Stimulated activated CD8-positive, alpha-beta memory T cell treated with anti-CD3 and anti-CD28 coated beads, Interleukin-7, amount 100 ng/mL, for 4 hours (primary cell): ENCODE data around the gene GIGYF2.
"Not testable (repeated sequence)": the region's sequence is repeated elsewhere in the genome, so short reads cannot be mapped to it uniquely, and the experiment has no call there.

ENCODE experiments used
- DNase-seq, 2 donors: peaks; one replicate each; pipeline ENCODE4 v3.0.0-alpha.2; 2020; ENCODE audit warnings: low read depth in 2 of 2

GIGYF2 gene

DNA sequence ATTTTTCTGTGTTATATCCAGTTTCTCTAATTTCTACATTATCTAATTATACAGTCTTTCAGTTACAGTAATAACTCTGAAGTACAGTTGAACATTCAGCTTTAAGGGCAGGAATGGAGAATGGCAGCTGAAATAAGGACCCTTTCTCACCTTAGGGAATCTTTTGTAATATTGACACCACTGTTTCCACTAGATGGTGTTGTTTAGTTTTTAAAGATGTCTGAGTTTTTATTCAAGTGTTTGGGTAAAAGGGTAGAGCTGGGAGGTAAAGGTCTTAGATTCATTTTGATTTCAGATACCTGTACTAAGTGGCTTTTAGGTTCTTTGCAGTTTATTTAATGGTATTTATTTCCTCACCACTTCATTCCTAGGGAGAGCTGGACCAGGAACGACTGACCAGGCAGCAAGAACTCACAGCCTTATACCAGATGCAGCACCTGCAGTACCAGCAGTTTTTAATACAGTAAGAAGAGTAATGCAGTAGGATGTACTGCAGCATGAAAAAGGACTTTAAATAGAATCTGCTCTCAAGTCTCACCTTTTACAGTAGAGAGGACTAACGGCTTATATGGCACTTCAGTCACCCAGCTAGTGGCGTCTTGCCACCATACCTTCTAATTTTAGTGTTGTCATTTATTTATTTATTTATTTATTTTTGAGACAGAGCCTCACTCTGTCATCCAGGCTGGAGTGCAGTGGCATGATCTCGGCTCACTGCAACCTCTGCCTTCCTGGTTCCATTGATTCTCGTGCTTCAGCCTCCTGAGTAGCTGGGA lies 112.4 kb downstream of the GIGYF2 start:
- no peak for DNase-seq

DNA sequence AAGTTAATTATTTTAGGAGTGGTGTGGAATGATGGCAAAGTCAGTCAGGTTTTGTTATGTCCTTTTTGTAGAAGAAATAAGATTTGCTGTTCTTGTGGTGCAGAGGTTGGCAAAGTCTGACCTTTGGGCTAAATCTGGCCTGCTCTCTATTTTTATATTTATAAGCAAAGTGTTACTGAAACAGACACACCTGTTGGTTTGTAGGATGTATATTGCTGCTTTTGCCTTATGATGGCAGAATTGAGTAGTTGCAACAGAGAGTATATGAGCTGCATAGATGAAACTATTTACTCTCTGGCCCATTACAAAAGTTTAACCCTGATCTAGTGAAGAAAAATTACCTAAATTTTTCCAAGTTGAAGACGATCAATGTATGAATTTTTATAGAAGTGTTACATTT lies 113.3 kb downstream of the GIGYF2 start:
- DNase-seq, result no peak

DNA sequence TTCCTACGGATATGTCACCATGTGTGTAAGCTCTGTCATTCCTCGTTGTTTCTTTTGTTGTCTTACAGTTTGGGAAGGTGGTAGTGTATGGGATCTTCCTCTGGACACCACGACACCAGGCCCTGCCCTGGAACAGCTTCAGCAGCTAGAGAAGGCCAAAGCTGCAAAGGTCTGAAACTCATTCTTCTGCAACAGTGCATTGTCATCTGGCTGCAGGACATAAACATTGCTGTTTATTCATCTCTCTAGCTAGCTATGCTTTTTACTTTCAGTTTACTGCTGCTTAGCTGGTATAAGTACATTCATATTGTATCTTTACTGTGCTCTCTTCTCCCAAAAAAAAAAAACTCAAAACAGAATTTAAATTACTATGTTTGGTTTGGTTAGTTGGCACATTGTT lies 118.4 kb downstream of the GIGYF2 start:
- DNase-seq, result no peak

DNA sequence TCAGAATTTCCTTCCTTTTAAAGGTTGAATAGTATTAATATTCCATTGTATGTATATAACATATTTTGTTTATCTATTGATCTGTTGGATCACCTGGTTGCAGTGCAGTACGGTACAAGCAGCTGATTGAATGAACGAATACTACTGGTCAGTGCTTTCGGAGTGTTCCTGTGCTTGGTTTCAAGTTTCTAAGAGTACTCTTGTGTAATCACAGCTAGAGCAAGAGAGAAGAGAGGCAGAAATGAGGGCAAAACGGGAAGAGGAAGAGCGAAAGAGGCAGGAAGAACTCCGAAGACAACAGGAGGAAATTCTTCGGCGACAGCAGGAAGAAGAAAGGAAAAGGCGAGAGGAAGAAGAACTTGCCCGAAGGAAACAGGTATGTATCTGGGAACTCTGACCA lies 119.5 kb downstream of the GIGYF2 start:
- no peak for DNase-seq

DNA sequence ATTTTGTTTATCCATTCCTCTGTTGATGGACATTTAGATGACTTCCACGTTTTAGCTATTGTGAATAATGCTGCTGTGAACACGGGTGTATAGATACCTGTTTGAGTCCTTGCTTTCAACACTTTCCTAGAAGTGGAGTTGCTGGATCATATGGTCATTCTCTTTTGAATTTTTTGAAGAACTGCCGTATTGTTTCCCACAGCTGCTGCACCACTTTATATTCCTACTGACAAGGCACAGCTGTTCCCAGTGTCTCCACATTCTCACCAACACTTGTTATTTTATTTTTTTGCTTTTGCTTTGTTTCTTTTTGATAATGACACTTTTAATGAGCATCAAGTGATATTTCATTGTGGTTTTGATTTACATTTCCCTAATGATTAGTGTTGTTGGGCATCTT lies 120.6 kb downstream of the GIGYF2 start:
- DNase-seq, result no peak

DNA sequence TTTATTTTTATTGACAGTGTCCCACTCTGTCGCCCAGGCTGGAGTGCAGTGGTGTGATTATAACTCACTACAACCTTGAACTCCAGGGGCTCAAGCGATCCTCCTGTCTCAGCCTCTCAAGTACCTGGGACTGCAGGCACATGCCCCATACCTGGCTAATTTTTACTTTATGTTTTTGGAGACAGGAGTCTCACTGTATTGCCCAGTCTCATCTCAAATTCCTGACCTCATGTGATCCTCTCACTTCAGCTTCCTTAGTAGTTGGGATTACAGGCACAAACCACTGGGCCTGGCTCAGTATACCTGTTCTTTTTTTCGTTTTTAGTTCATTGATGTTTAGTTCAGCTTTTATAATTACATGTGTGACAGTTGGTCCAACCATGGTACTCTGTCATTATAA lies 132.9 kb downstream of the GIGYF2 start:
- DNase-seq, result no peak

DNA sequence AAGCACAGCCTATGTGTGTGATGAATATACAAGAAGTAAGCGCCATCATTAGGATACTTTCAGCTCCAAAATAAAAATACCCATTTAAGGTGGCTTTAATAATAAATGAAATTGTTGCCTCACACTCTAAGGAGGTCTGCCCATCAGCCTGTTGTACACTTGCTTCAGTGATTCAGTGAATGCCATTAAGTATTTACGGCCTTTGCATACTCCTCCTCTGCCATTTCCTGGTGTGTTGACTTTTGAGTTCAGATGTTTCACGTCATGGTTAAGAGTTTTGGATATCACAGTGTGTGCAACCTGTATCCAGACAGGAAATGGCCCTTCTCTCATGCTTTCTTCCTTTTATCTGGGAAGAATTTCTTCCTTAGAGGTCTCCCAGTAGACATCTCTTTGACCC lies 134.4 kb downstream of the GIGYF2 start:
- DNase-seq, result no peak

DNA sequence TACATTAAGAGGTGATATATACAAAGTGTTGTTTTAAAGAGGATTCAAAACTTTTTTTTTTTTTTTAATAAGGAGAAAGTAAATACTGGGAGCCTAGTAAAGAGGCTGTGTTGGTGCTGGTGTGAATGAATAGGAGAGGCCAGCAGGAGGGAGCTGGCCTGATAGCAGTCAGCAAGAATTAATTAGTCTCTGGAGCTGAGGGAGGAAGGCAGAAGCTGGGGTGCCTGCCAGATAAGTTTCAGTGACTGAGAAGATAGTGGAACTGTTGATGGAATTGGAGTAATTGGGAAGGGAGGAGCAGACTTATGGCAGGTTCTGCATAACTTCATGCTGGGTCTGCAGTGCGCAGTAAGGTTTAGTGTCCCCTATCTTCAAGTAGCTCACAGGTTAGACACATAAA lies 136.7 kb downstream of the GIGYF2 start:
- DNase-seq, result no peak

DNA sequence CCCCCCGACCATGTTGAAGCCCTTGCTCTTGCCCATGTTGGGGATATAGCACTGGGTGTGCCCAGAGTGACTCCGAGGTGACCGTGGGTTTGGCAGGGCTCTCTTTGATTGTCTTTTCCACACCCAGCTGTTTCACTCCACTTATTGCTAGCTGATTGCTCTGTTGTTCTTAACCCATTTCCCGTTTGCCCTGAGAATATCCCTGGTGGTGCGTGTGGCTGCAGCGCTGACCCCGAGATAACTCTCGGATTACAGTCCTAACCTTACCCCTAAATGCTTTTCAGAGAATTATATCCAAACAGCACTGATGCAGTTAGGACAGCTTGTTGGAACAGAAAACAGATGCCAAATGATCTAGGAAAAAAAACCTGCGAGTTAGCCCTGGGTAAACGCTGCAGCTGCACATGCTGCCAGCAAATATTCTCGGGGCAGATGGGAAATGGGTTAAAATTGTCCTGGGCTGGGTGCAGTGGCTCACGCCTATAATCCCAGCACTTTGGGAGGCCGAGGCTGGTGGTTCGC lies 138.6 kb downstream of the GIGYF2 start:
- DNase-seq, result no peak

DNA sequence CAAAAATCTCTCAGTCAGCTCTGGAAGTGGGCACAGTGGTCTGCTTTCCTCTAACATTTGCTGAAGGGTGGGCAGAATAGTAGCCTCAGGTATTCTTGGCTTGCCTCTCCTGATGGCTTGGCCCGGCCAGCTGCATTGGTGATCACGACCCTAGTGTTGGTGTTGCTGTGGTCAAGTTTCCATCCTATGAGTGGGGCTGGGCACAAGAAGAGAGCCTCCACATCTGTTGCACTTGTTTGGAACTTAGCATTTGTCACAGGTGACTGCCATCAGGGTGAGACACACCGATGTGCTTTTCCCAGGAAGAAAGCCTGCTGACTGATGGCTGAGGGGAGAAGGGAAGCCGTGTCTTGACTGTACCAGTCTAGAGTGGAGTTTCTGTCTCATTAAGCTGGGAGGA lies 139.8 kb downstream of the GIGYF2 start:
- no peak for DNase-seq

DNA sequence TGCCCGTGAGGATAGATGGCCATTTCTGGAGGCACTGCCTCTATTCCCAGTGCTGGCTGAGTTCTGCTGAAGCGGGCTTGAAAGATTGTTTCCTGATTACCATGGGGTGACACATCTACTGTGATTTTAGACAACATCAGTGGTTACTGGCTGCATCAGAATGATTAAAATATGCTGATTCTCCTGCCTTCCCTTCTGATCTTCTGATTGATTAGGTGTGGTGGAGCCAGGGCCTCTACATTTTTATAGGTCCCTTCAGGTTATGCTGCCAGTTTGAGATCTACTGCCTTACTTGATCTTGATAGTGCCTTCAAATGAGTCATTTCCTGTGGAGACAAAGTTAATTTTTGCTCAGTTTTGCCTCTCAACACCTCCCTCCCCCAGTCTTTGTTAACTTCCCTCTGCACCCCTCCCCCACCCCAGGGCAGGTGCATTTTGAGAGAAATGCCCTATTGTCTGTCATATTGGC lies 141.3 kb downstream of the GIGYF2 start:
- DNase-seq, result peak; percentile 28 to 50

DNA sequence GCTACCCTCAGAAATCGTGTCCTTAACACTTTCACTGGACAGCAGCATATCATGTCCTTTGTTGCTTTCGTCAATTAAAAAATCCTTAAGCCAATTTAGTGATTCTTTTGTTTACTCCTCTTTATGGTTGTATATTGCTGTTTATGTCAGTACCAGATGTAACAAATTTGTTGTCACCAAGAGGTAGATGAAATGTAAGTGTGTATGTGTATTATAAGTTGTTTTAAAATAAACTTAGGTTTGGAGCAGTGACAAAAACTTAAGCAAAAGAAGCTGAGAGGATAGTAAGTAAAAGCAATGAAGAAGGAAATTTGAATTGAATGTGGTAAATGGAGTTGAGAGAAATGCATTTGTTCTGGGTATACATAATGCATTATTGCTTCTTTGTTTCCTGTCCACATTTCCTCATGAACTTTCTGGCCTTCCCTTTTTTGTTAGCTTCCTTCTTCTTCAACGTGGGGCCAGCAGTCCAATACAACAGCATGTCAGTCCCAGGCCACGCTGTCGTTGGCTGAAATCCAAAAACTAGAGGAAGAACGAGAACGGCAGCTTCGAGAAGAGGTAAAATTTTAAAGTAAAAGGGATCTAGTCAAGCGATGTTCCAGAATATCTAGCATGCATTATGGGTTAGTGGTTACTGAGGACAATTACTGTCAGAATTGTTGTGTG lies 142.4 kb downstream of the GIGYF2 start:
- DNase-seq, result no peak

DNA sequence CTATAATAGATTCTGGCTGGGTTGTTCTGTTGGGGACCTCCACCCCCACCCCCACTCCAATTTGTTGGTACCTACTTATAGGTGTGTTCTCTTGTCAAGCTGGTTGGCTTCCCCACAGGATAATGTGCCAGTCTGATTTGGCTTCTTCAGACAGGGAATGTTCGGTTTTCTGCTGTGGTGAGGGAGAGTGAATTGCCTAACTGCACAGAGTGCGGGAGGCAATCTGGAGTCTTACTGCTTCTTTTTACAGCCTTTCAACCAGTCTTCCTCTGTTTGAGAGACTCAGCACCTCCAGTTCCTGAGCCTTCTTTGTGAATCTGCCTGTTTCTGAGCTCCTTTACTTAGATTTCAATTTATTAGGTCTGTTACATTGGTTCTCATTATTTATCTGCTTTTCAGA lies 145.6 kb downstream of the GIGYF2 start:
- no peak for DNase-seq

DNA sequence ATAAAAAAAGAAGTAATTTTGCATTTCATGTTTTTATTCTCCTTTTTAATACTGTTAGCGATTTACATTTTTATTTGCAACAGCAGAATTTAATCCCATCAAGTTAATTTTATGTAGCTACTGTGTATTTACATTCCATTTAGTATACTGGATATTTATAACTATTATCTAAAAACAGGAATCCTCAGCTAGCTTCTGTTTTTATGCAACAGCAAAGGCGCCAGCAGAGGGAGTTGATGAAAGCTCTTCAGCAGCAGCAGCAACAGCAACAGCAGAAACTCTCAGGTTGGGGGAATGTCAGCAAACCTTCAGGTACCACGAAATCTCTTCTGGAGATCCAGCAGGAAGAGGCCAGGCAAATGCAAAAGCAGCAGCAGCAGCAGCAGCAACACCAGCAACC lies 146.7 kb downstream of the GIGYF2 start:
- DNase-seq, result no peak

DNA sequence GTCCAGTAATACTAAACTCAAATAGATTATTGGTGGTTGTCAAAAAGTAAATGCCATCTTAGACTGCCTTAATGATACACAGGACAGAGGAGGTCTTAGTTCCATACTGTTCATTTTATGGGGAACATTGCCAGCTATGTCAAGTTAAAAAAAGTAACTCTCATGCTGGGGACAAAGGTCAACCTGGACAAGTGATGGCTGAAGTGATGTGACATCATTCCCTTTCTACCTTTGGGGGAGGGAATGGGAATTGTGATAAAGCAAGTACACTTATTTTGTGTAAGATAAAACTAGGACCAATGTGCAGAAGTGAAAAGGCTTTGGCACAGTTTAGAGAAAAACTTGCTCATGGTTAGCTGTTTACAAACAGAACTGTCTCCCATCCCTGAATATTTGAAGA lies 148.9 kb downstream of the GIGYF2 start:
- DNase-seq, result no peak

DNA sequence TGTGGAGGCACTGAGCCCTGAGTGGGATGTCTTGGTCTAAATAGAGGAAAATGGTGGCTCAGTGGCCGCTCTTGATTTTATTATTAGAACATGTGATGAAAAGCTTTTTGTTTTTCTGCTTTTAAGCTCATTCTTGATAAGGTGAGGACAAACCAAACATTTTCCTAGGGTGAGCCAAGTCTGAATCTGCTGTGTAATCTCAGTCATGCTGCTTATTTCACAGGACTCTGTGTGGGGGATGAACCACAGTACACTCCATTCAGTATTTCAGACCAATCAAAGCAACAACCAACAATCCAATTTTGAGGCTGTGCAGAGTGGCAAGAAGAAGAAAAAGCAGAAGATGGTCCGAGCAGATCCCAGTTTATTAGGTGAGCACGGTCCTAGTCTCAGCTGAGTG lies 152.9 kb downstream of the GIGYF2 start:
- no peak for DNase-seq

DNA sequence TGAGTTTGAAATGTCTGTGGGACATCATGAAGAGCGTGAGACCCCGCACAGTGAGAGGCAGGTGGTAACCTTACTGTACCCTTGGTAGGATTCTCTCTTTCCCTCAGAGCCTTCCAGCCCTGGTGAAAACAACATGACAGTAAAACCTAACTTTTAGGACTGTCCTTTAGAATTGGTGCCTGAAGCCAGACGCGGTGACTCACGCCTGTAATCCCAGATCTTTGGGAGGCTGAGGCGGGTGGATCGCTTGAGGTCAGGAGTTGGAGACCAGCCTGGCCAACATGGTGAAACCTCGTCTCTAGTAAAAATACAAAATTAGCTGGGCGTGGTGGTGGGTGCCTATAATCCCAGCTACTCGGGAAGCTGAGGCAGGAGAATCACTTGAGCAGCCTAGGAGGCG lies 154.9 kb downstream of the GIGYF2 start:
- DNase-seq, result not testable (repeated sequence)

DNA sequence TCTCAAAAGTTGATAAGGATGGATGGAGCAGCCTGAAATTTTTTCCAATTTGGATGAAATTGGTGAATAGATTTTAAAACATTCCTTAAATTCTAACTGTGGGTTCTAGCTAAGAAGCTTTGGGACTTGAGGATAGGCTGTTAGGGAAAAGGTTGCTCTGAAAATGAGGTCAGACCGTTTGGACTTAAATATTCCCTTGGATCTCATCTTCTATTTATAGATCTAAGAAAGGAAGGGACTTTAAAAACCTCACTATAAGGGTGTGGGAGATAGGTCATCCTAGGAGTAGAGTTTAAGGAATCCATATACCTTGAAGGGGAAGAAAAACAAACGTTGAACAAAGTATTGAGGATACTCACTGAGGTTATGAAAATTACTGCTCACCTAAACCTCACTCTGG lies 155.5 kb downstream of the GIGYF2 start:
- DNase-seq, result no peak

DNA sequence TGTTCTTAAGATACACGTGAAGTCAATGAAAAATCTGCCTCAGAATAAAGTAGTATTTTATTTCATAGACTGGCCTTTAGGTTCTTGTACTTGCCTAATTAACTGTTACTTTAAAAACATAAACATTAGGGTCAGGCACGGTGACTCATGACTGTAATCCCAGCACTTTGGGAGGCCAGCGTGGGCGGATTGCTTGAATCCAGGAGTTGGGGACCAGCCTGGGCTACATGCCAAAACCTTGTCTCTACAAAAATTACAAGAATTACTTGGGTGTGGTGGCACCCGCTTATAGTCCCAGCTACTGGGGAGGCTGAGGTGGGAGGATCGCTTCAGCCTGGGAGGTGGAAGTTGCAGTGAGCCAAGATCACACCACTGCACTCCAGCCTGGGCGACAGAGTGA lies 157.0 kb downstream of the GIGYF2 start:
- no peak for DNase-seq

DNA sequence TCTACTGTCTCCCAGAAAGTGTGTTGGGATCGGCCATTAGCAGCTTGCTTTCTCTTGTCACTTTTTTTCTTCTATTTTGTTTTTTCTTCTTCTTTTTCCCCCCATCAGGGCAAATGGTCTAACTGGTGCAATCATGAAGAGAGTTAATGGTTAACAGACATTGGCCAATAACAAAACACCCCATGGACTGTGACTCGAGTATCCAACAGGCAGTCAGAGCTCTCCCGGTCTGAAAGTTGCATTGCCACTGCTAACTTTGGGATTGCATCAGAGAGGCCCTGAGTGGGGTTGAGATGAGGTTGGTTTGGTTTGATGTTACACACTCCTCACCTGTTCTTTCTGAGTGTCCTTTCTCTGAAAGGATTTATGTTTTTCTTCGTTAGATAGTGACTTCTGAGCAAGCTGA lies 160.0 kb downstream of the GIGYF2 start:
- no peak for DNase-seq

DNA sequence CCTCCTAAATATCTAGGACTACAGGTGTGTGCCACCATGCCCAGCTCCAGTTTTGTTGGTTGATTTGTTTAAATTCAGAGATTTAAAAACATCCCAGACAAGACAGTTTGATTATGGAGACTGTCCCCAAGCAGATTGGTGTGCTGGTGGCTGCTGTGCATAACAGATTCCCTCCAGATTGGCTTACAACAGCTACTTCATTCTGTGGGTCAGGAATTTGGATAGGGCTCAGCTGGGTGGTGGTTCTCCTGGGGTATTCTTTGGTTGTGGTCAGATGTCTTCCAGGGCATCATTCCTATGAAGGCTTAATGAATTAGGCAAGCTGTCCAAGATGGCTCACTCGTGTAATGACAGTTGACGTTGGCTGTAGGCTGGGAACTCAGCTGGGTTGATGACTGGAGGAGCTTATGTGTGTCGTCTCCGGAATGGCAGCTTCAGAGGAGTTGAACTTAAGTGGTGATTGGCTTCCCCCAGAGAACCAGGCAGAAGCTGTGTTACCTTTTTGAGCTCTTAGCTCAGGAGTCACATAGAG lies 162.3 kb downstream of the GIGYF2 start:
- DNase-seq, result no peak

DNA sequence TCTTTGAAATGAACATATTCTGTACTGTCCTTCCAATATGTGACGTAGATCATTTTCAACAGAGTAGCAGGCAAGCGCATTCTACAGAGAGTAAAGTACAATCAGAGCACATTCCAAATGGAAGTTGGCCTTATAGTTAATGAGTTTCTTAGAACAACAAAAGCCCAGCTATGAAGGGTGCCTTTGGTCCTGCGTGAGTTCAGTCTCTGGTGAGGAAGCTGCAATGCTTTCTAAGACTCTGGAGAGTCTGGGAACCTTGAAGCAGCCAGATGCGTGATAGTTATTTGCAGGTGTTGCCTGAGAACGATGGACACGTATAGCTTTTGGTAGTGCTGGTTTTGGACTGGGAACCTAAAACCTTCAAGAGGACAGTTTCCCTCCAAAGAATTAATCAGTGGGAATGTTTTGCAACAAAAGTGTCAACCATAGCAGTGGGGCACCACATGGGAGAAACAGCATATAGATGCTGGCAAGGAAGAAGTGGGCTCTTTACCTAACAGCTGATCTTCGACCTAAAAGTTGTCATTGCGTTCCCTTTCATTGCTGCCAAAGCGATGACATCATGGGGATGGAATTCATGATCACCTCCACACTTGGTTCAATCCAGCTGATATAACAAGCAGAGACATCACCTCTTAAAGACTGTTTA lies 163.6 kb downstream of the GIGYF2 start:
- DNase-seq, result no peak

DNA sequence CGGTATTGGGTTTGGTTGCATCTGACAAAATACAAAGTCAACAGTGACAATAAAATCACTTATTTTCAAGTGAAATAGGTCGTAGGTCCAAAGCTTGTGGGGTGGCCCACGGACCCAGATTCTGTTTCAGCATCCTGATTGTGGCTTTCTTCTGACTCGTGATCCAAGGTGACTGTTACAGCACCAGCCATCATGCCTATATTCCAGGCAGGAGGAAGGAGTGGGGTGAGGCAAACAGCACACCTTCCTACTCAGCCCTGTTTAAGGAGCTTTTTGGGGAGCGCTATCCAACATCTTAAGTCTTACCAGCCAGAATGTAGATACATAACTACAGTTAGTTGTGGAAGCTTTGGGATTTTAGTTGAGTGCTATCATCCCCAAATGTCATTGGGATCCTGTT lies 164.2 kb downstream of the GIGYF2 start:
- no peak for DNase-seq
